DMS53 (cell line): ENCODE data around the gene CDKN1C.

Experiments
- DNase-seq: peaks from one replicate; lab custom pipeline; 2025; lab: John Stamatoyannopoulos, UW

Gene CDKN1C

DNA sequence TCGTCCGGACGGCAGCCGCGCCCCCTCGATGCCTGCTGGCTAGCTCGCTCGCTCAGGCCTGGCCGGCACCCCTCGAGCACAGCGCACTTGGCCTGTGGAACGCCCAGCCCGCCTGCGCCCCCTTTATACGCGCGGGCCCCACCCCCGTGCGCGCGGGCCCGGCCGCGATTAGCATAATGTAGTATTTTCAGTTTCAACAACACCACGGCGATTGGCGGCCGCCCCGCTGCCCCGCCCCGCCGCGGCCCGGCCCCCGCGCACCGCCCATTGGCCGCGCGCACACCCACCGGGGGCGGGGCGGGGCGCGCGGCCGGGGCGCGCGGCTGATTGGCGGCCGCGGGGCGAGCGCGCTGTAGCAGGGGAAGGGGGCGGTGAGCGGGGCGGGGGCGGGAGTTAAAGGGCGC is at the start of gene CDKN1C:
CDKN1C (minus strand) TSS at position 98 of the 404 bp plus-strand sequence. CDS start 319 bp downstream, outside the sequence.
- peak; percentile 90 for DNase-seq

DNA sequence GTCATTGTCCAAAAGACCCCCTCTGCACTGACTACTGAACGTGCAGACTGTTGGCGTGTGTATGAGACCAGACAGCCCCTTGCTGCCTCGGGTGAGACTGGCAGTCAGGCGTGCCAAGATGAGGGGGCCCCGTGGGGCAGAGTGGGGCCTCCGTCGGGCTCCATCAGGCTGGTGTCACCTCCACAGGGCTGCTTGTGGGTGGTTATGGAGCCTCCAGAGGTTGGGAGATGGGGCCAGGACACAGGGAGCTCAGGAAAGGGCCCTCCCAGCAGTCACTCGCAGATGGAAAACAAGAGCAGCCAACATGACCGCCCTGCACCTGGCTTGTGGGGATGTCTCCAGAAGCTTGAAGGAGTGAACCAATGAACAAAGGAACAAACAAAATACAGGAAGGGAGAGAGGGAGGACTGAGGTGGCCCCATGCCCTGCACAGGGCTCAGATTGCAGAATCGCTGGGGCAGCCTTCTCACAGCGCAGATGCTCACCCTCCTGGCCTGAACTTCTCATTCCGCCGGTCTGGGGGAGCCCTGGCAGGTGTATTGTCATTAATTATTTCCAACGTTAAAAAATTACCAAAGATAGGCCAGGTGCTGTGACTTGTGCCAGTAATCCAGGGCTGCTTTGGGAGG is 49.1 kb upstream of the CDKN1C start:
- no peak for DNase-seq

DNA sequence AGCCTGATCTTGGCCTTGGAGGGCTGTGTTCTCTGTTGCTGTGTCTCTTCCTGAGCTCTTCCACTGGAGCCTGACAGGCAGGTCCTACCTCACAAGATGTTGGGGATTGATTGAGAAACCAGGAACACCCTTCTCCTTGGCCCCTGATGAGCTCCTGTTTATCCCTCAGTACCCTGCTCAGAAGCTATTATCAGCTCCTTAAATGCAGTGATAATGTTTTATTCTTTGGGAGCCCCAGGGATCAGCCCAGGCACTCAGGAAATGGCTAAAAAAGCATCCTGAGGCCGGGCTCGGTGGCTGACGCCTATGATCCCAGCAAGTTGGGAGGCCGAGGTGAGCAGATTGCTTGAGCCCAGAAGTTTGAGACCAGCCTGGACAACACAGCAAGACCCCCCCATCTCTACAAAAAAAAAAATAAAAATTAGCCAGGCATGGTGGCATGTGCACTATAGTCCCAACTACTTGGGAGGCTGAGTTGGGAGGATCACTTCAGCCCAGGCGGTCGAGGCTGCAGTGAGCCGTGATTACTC is 48.5 kb upstream of the CDKN1C start:
- DNase-seq = no peak

DNA sequence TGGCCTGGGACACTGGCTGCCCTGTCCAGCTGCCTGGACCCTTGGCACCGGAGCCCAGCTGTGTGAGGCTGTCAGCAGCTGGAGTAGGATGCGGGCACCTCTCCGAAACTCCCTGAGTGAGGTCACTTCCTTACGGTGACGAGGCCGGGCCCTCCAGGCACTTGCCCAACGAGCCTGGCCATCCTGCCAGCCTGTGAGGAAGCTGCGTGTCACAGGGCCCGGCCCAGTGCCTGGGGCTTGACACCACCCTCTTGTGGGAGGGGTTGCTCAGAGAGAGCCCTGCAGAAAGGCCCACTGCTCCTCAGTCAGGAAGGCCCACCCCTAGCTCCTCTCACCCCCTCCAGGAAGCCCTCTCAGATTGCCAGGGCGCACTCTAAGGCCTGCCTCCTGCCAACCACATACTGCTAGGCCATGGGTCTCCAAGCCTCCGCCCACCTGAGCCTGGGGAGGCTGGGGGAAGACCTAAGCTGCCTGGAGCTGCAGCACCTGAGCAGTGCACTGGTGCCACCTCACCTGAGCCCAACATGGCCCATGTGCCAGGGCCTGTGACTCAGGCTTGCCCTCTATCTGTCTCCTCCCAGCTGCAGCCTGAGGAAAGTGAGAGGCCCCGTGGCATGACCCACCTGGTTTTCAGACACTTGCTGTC is 47.9 kb upstream of the CDKN1C start:
- DNase-seq = peak; percentile 97

DNA sequence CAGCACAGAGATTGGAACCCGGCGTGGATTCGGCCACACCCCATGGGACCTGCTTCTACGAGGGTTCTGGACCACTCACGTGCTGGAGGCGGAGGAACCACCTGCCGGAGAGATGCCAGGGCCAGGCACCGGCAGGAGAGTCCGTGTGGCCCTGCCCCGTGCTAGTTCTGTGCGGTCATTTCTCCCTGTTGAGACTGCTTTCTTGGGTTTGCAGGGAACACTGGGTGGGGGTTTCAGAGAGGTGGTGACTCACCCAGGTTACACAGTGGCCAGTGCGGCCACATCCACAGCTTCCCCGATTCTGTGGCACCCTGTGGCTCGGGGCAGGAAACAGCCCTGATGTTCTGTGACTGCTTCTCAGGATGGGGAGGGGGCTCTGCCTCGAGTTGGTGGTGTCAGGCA is 47.3 kb upstream of the CDKN1C start:
- peak; percentile 84 for DNase-seq

DNA sequence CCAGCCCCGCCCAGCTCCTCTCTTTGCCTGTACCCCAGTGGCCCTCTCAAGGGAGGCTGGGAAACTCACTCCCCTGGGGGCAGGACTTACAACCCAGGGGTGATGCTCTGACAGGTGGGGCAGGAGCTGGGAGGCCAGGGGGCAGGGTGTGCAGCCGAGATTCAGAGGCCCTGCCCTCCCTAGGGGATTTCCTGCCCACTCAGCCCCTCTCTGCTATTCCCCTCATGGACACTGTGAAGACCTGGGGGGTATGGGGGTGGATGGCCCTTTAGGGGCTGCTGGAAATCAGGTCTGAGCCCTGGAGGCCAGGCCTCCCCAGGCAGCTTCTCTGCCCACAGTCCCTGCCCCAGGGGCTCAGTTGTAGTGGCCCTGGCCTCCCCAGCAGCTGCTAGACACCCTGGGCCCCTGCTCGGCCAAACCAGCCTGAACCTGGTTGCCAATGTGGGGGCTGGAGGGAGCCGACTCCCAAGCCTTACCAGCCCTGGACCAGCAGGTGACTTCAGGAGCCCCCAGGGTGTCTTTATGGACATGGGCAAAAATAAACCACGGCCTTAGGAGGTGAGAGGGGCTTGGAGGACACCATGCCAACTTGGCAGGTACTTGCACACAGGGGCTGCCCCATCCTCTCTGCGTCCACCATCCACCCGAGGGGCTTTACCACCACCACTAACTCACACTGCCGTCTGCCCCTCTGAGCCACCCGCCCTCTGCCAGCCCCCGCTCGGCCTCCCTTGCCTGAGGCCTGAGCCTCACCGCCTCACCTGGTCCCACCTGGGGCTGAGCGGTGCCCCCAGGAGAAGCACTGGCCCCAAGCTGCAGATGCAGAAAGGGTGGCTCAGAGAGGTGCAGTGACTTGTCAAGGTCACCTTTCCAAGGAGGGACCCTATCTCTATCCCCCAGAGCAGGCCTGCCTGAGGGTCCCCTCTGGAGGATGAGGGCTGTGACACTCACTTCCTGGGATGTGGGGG is 46.5 kb upstream of the CDKN1C start:
- no peak for DNase-seq

DNA sequence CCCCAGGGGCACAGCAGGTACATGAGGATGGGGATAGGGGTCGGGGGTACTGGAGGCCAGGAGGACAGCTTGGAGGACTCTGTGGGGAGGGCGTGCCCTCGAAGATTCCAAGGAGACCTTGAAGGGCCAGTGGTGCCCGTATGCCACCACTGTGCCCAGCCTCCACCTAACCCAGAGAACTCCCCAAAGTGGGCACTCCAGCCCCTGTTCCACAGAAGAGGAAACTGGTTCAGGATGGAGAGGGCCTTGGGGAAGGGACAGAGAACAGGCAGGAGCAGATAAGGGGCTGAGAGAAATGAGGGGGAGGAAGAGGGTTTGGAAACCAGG is 45.8 kb upstream of the CDKN1C start:
- no peak for DNase-seq

DNA sequence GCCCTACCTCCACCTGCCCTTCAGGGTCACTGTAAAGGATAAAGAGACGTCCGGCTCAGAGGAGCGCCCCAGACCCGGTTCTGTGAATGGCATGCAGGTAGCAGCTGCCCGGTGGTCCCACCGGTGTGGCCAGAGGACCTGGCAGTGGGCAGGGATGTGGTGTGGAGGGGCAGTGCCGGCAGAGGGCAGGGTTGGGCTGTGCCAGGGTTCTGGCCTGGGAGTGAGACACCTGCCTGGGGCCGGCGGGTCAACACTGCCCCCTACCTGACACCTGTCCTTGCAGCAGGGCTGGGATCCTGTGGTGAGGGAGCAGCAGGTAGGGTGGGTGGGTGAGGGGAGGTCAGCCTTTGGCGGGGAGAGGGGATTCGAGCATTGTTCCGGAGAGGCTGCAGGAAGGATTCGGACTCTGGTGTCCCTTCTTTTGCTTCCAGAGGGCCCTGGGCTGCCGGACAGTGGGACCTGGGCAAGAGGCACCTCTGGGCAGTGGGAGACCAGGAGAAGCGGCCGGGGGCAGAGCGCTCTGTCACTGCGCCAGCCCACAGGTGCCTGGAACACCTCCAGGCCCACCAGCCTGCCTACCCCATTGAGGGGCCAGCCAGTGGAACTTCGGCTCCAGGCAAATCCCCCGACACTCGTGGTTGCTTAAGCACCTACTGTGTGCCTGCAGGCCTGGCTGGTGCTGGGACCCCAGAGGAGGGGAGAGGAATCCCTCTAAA is 45.3 kb upstream of the CDKN1C start:
- peak; percentile 96 for DNase-seq

DNA sequence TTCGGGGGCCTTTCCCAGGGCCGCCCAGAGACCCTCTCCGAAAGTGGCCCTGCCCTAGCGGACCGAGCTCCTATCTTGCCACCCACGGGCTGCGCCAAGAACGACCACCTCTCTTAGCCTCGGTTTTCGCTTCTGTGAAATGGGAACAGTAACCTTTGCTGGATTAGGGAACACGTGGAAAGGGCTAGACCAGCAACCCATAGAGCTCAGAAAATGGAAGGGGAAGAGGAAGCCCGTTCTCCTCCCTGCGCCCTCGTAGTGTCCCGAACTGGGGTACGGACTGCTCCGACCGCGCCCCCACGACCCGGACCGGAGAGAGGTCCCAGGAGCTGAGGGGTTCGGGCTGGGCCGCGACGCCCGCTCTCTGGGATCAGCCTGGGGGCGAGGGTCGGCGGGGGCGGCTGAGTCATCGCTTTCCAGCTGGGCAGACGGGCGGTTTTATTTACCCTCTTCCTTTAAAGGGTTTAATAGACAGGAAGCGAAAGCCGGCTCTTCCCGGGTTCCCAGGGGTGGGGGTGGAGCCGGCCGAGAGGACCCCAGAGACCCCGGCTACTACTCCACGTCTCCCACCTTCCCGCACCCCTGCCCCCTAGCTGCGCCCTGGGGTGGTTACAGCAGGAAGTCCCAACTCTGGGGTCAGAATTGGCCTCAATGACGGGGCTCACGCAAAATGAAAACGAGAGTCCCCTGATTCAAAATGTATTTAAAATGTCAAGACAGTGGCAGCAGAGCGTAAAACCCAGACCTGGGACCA is 44.6 kb upstream of the CDKN1C start:
- DNase-seq = peak; percentile 91

DNA sequence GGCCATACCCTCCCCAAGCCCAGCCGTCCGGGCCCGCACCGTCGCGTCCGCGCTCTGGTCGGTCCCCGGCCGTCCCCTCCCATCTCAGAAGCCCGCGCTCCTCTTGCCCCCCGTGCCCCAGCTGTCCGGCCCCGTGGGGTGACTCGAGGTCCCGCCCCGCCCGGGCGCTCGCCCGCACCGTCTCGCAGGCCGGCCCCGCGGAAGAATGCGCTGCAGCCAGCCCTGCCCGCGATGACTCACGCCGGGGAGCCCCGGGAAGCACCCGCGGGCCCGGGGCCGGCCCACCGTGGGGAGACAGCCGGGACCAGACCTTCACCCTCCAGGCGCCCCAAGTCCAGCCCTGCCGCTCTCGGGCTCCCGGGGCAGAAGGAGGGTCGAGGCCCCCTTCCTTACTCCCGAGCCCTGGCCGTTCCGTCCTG is 44.0 kb upstream of the CDKN1C start:
- peak; percentile 90 for DNase-seq

DNA sequence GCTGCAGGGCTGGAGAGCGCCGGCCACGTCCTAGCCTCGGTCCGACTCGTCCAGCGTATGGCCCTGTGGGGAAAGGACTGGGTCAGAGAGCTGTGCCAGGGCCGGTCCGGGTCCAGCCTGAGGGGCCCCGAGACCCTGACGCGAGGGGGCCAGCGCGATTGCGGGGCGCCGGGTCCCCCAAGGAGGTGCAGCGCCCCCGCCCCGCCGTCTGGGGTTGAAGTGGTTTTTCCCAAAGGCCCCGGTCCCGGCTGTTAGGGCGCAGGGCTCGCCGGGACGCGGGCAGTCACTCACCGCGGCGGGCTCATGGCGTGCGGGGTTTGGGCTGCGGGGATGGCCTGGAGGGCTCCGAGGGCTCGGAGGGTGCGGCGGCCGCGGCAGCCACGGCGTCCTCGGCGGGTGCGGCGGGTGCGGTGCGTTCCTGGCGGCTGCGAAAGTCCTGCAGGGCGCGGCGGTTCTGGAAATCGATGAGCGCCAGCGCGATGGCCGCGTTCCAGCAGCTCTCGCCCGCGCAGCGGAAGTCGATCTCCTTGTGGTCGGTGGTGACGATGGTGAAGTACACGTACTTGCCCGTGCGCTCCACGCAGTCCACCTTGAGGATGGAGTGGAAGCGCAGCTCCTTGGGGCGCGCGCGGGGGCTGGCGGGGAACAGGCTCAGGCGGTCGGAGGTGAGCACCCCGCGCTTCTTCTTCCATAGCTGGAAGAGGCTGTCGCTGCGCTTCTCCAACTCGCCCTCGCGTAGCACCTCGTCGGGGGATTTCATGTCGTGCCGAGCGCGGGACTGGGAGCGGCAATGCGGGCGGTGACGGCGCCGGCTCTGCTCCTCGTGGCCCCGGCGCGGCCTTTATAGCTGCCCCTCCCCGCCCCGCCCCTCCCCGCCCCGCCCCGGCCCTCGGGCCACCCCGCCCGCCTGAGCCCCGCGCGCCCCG is 43.3 kb upstream of the CDKN1C start, which contains the start of gene PHLDA2:
PHLDA2 (minus strand) TSS at position 816 of the 926 bp plus-strand sequence; CDS start at position 760, 56 bp downstream.
- DNase-seq = peak; percentile 90

DNA sequence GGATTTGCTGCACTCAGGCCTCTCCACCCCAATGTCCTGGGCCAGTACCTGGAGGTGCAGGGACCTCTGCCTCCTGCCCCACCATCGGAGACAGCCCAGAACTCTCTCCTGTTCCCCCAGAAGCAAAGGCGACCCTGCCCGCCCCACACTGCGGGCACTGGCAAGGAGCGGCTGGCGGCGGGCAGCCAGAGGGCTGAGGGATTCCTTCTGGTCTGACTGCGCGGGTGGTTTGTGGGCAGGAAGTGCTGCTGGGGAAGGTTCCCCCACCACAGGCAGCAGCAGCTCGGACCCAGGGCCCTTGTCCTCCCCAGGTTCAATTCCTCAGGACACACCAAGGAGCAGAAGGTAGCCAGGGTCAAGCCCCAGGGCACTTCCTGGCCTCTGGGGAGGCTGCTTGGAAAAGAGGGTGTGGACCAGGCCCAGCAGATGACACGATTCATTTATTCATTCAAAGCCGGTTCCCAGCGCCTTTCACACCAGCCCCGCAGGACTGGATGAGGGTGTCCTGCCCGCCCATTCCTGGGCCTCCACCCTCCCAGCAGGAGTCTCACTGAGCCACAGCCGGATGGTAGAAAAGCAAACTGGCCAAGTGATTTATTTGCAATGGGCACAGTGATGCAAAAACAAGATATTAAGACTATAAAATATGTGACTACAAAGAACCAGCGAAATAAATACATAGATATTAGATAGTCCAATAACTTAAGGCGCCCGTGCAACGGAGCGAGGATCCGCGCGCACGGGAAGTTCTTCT is 42.5 kb upstream of the CDKN1C start:
- DNase-seq = peak; percentile 68

DNA sequence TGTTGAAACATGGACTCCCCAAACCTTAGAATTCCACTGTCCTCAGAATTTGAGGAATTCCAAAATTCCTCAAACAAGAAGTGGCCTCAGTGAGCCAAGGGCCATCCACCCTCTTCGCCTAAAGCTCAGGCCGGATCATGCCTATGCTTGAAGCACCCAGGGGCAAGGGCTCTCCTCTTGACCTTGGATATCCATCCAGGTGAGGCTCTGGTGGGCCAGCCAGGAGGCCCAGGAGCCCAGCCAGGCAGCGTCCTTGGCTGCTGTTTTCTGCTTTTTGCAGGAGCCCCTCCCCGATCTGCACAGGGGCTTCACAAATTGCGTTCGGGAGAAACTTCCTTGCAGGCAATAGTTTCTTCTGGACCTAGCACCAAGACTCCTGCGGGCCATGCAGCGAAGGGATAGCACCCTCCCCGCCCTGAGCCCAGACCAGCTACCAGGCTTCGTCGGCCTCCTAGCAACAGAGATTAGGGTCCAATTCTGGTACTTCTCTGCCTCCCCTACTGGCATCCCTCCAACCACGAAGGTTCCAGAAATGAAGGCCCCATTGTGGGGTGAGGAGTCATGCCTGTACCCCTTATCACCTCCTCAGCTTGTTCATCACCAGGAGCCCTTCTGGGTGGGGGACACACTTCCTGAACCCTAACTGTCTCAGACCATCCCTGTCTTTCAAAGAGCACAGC is 41.7 kb upstream of the CDKN1C start:
- no peak for DNase-seq

DNA sequence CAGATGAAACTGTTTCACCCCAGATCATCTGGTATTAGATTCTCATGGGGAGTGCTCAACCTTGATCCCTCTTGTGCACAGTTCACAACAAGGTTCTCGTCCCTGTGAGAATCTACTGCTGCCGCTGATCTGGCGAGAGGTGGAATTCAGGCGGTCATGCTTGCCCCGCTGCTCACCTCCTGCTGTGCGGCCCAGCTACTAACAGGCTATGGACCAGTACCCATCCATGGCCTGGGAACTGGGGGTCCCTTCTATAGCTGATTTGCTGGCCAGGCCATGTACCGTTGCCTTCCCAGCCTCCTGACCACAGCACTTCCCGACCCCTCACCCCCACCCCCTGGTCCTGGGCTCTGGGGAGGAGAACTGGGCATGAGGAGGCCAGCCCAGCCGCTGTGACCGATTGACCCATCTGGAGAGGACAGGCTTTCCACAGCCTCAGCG is 41.1 kb upstream of the CDKN1C start:
- peak; percentile 44 for DNase-seq

DNA sequence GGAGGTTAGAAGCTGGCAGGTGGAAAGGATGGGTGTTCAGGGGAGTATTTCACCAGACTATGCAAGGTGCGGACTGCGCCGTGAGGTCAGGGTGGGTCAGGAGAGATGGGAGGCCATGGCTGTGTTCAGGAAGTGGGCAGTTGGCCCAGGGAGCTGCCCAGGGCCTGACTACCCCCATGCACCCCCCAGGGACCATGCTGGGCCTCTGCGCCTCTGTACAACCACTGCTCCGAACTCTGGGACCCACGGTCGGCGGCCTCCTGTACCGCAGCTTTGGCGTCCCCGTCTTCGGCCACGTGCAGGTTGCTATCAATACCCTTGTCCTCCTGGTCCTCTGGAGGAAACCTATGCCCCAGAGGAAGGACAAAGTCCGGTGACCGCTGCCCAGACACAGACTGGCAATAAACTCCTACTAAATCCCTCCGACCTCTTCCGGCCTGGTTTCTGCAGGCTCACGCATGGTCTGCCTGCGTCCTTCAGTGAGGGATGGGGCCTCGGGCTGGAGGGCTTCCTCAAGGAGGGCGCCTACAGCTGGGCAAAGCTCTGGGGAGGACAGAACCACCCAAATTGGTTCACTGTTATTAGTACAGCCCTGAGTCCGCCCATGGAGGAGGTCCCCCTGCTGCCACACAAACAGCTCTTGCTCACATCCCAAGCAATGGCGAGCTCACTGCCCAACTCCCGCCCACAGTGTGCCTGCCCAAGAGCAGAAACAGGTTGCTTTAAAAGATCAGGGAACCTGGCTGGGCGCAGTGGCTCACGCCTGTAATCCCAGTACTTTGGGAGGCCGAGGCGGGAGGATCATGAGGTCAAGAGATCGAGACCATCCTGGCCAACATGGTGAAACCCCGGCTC is 39.5 kb upstream of the CDKN1C start:
- DNase-seq = no peak

DNA sequence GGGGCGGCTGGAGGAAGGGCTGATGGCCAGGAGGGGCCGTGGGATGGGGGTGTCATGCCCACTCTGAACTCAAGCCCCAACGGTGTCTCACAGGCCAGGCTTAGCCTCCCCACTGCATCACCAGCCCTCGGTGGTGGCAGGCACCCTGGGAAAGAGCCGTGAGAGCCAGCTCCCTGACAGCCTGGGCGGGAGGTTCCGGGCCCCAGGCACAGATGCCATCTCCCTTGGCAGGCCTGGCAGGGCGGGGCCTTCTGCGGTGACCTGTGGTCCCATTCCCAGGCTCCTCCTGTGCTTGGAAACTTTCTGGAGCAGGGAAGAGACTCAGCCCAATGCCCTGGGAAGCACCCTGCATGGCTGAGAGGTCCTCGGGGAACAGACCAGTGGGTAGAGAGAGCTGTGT is 38.8 kb upstream of the CDKN1C start:
- no peak for DNase-seq
